ENCODE data around the gene KCNJ6. TPM values are rescaled to one million over a fixed set of nuclear protein-coding genes. Genes with fewer than 3 reads are reported as not detected.

KCNJ6 gene
- total RNA-seq, 4 donors from 2014 or later = 0.08 to 0.40 TPM; not detected in 2

DNA sequence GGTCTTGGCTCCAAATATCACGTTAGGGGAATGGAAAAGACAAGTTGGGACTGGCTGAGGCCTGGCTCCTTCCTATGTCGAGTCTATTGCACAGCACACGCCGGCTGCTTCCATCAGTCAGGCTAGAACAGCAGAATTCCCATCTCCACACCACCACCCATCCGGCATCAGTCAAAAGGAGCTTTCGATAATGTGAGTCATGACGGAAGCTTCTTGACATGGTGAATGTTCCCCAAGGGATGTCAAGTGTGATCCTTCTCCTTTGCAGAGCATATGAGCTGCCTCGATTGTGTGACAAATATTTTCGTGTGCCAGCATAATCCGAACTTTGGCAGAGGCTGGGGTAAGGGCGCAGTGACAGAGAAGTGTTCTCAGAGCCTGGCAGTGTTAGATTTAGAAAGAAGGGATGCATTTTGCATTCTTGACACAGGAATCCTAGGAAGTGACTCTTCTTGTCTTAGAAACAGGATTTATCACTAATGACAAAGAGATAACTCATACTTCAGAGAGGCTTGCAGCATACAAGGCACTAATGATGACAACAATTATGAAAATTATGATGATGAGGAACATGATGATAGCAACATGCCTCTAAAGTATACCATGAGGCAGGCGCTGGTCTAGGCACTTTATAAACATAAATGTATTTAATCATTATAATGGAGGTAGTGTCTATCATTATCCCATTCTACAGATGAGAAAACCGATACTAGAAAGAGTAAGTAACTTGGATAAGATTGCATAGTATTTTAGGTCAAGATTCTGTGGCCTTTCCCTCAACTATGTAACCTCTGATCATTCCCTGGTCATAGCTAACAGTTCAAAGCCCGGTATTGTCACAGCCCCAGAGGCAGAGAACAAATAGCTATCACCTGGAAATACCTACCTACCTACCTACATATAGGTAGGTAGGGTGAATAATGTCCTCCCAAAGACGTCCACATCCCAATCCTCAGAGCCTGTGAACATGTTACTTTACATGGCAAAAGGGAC lies 135.0 kb downstream of the KCNJ6 start:
- no peak for TF ChIP-seq POLR2AphosphoS5 (IDR thresholded peaks at IDR 0.05)
- TF ChIP-seq POLR2A (IDR thresholded peaks at IDR 0.05) = no peak
- TF ChIP-seq, protein P1, sequence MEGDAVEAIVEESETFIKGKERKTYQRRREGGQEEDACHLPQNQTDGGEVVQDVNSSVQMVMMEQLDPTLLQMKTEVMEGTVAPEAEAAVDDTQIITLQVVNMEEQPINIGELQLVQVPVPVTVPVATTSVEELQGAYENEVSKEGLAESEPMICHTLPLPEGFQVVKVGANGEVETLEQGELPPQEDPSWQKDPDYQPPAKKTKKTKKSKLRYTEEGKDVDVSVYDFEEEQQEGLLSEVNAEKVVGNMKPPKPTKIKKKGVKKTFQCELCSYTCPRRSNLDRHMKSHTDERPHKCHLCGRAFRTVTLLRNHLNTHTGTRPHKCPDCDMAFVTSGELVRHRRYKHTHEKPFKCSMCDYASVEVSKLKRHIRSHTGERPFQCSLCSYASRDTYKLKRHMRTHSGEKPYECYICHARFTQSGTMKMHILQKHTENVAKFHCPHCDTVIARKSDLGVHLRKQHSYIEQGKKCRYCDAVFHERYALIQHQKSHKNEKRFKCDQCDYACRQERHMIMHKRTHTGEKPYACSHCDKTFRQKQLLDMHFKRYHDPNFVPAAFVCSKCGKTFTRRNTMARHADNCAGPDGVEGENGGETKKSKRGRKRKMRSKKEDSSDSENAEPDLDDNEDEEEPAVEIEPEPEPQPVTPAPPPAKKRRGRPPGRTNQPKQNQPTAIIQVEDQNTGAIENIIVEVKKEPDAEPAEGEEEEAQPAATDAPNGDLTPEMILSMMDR (IDR thresholded peaks at IDR 0.05) = no peak
- no peak for TF ChIP-seq EP300 (IDR thresholded peaks at IDR 0.05)
- peaks cover 0 to 18% (median 0%) of the 10 kb centered on the region in 3 donors for H3K9me3 ChIP-seq
- H3K4me3 ChIP-seq = no peak overlapping the region
- H3K27me3 ChIP-seq = peaks cover 6% of the 10 kb centered on the region
- no peaks in the 10 kb centered on the region for H3K4me1 ChIP-seq
- no peaks in the 10 kb centered on the region for H3K36me3 ChIP-seq
- ATAC-seq = no peak
- no peak overlapping the region for H3K27ac ChIP-seq
- 72 to 85% methylated on average over 14 to 15 of the region's 15 CpGs for WGBS, 2 donors (ENCODE audit: low coverage in 1 of 2)

DNA sequence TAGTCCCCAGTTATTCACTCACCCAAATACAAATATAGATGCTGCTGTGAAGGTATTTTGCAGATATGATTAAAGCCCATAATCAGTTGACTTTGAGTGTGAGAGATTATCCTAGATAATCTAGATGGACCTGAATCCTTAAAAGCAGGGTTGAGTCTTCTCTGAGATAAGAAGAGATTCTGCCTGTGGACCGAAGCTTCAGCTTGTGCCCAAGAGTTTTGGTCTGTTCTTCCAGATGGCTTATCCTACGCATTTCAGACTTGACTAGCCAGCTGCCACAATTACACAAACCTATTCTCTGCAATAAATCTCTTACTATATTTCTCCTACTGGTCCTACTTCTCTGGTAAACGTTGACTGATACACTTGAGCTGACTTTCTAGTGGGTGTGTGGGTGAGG lies 145.1 kb downstream of the KCNJ6 start:
- Histone ChIP-seq H3K9me3 (no peaks in the 10 kb centered on the region), H3K4me1 (no peaks in the 10 kb centered on the region), H3K27ac (no peak overlapping the region), H3K36me3 (no peaks in the 10 kb centered on the region), H3K27me3 (peaks cover 9% of the 10 kb centered on the region), H3K4me3 (no peak overlapping the region)
- WGBS, 2 donors (ENCODE audit: low coverage in 1 of 2) = 71 to 93% methylated on average over 2 to 3 of the region's 3 CpGs
- ATAC-seq = no peak
- no peak for TF ChIP-seq POLR2A (IDR thresholded peaks at IDR 0.05)
- TF ChIP-seq, protein P1 (IDR thresholded peaks at IDR 0.05) = no peak
- no peak for TF ChIP-seq EP300 (IDR thresholded peaks at IDR 0.05)

DNA sequence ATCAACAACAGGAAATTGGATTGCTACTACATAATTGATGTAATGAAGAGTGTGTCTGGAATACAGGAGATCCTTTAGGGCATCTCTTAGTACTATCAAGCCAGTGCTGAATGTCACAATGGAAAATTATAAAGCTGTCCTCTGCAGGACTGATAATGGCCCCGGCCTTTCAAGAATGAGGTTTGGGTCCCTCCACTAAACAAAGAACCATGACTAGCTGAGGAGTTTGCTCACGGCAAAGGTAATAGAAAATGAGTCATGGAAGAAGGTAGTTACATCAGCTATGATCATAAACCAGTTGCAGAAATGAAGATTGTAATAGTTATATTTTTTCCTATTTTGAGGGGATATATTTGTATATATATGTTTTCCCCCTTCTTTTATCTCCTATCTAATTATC lies 145.8 kb downstream of the KCNJ6 start:
- no peaks in the 10 kb centered on the region for H3K9me3 ChIP-seq
- H3K4me3 ChIP-seq = no peak overlapping the region
- 83 to 86% methylated on average over 2 of the region's 2 CpGs for WGBS, 2 donors (ENCODE audit: low coverage in 1 of 2)
- no peaks in the 10 kb centered on the region for H3K36me3 ChIP-seq
- H3K4me1 ChIP-seq = no peaks in the 10 kb centered on the region
- H3K27me3 ChIP-seq = peaks cover 9% of the 10 kb centered on the region
- TF ChIP-seq EP300 (IDR thresholded peaks at IDR 0.05) = no peak
- TF ChIP-seq, protein P1 (IDR thresholded peaks at IDR 0.05) = no peak
- TF ChIP-seq POLR2AphosphoS5 (IDR thresholded peaks at IDR 0.05) = no peak
- H3K27ac ChIP-seq = no peak overlapping the region
- no peak for ATAC-seq

DNA sequence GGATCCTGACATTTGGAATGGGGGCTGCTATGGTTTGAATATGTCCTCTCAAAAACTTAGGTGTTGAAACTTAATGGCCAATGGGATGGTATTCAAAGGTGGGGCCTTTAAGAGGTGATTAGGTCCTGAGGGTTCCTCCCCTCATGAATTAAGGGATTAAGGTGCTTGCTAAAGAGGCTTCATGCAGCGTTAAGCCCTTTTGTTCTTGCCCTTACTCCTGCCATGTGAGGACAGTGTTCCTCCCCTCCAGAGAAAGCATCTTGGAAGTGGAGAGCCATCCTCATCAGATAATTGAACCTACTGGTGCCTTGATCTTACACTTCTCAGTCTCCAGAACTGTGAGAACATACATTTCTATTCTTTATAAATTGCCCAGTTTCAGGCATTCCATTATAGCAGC lies 146.6 kb downstream of the KCNJ6 start:
- Histone ChIP-seq H3K9me3 (no peaks in the 10 kb centered on the region), H3K4me3 (no peak overlapping the region), H3K27me3 (peaks cover 9% of the 10 kb centered on the region), H3K4me1 (no peaks in the 10 kb centered on the region), H3K27ac (no peak overlapping the region), H3K36me3 (no peaks in the 10 kb centered on the region)
- no peak for ATAC-seq
- no peak for TF ChIP-seq POLR2AphosphoS5 (IDR thresholded peaks at IDR 0.05)
- TF ChIP-seq EP300 (IDR thresholded peaks at IDR 0.05) = no peak
- TF ChIP-seq, protein P1 (IDR thresholded peaks at IDR 0.05) = no peak
- no peak for TF ChIP-seq POLR2A (IDR thresholded peaks at IDR 0.05)
- WGBS, 2 donors (ENCODE audit: low coverage in 1 of 2) = 0 to 20% methylated on average over 1 of the region's 1 CpG

DNA sequence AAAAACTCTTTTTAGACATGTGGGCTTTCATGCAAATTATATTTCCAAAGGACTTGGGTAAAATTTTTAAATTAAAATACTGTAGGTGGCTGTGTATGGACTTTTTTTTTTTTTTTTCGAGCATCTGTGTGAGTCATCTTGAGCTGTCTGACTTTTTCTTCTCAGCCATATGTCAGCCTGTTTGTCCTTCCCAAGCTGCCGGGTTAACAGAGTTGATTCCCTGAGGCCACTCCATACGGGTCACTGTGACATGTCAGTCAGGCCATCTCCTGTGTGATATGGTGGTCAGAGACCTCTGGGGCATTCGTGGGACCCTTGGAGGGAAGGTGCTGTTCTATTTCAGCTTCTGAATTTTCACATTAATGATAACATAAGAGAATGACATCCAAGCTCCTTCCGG lies 148.3 kb downstream of the KCNJ6 start:
- H3K36me3 ChIP-seq = no peaks in the 10 kb centered on the region
- no peak for ATAC-seq

More for the DNA sequence above, 148.3 kb downstream of the KCNJ6 start:
- peaks cover 19% of the 10 kb centered on the region for H3K27me3 ChIP-seq
- H3K27ac ChIP-seq = no peak overlapping the region
- H3K4me3 ChIP-seq = no peak overlapping the region
- TF ChIP-seq POLR2AphosphoS5 (IDR thresholded peaks at IDR 0.05) = no peak
- TF ChIP-seq, protein P1 (IDR thresholded peaks at IDR 0.05) = no peak
- TF ChIP-seq EP300 (IDR thresholded peaks at IDR 0.05) = no peak
- no peak for TF ChIP-seq POLR2A (IDR thresholded peaks at IDR 0.05)
- 44 to 46% methylated on average over 5 of the region's 5 CpGs for WGBS, 2 donors (ENCODE audit: low coverage in 1 of 2)
- no peaks in the 10 kb centered on the region for H3K4me1 ChIP-seq
- H3K9me3 ChIP-seq = no peaks in the 10 kb centered on the region
